ENCODE results near the gene FSD2. TPM values are rescaled to one million over a fixed set of nuclear protein-coding genes. Genes with fewer than 3 reads are reported as not detected.
A peak's percentile ranks its signal among the peaks of the same experiment; 100 is the strongest.
"Not testable (repeated sequence)": the region's sequence is repeated elsewhere in the genome, so short reads cannot be mapped to it uniquely, and the experiment has no call there.

Gene FSD2
- total RNA-seq, 1 donor from 2014 or later, result not detected

DNA sequence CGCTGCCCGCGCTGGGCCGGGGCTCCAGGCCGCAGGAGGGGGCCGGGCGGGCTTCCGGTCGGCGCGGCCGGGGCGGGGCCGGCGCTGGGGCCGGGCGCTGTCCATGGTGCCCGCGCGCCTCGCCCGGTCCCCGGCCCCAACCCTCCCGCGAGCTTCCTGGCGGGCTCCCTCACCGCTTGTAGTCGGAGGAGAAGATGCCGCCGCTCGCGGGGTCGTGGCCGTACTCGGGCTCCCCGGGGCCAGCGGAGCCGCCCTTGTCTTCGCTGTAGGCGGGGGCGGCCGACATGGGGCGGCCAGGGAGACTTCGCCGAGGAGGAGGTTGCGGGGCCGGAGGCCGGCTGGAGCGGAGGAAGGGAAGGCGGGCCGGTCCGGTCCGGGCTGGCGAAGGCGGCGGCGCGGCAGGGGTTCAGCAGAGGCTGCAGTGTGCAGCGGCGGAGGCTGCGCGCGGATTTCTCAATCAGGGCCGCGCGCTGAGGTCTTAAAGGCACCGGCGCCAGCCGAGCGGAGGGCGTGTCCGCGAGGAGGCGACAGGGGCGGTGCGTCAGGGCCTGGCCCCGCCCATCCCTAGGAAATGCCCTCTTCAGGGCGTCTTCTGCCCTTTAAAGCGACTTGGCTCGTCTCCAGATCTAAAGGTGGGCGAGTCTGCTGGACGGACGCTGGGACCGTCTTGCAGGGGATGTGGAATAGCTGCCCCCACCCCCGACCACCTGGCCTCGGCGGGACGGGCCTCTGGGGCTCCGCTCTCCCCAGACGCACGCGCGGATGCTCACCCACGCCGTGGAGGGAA is 96.3 kb downstream of the FSD2 start, which contains the start of gene AP3B2:
Gene AP3B2, minus strand, starts transcription at position 455 of the 787 bp plus-strand sequence. Its CDS starts 169 bp downstream, at position 286.
- no peak within 1 kb of the TSS for H3K27ac ChIP-seq
- H3K36me3 ChIP-seq, result no peaks in the 10 kb centered on the region
- H3K27me3 ChIP-seq, result no peaks in the 10 kb centered on the region
- peak within 1 kb of the TSS; percentile 73 to 74 for H3K4me3 ChIP-seq
- H3K9me3 ChIP-seq, result no peaks in the 10 kb centered on the region
- intact Hi-C loops (cut with DNase I), result loop anchor here (2.0 to 5.0 kb wide), 2 partner anchors 39 to 47 kb away; no protein-coding TSS in a partner anchor
- TF ChIP-seq, protein P1, sequence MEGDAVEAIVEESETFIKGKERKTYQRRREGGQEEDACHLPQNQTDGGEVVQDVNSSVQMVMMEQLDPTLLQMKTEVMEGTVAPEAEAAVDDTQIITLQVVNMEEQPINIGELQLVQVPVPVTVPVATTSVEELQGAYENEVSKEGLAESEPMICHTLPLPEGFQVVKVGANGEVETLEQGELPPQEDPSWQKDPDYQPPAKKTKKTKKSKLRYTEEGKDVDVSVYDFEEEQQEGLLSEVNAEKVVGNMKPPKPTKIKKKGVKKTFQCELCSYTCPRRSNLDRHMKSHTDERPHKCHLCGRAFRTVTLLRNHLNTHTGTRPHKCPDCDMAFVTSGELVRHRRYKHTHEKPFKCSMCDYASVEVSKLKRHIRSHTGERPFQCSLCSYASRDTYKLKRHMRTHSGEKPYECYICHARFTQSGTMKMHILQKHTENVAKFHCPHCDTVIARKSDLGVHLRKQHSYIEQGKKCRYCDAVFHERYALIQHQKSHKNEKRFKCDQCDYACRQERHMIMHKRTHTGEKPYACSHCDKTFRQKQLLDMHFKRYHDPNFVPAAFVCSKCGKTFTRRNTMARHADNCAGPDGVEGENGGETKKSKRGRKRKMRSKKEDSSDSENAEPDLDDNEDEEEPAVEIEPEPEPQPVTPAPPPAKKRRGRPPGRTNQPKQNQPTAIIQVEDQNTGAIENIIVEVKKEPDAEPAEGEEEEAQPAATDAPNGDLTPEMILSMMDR (IDR thresholded peaks at IDR 0.05), result no peak
- DNase-seq (ENCODE audit: low spot score in 2 of 2), result peak in 1 of 2 donors; percentile 71
- H3K4me1 ChIP-seq, result peaks cover 7 to 11% of the 10 kb centered on the region in 2 donors

DNA sequence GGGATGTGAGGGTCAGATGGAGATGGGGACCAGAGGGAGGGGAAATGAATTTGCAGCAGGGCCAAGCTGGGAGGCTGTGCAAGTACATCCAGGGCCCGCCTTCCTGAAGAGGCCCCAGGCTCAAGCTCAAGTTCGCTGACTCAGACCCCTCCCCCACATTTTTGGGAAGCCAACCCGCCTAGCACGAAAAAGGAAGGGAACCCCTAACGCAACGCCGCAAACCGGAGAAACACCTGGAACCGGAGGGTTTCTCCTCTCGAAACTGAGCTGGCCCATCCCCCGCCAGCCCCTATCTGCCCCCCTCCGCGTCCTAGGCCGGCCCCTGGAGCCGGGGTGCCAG is 96.8 kb downstream of the FSD2 start:
- intact Hi-C loops (cut with DNase I), result loop anchor here (2.0 to 5.0 kb wide), 2 partner anchors 40 to 47 kb away; no protein-coding TSS in a partner anchor
- H3K36me3 ChIP-seq, result no peaks in the 10 kb centered on the region
- TF ChIP-seq, protein P1 (IDR thresholded peaks at IDR 0.05), result no peak
- H3K4me3 ChIP-seq, result peak overlapping the region; percentile 73 to 74
- H3K4me1 ChIP-seq, result peaks cover 7 to 11% of the 10 kb centered on the region in 2 donors
- no peak for DNase-seq (ENCODE audit: low spot score in 2 of 2)
- no peaks in the 10 kb centered on the region for H3K27me3 ChIP-seq
- no peaks in the 10 kb centered on the region for H3K9me3 ChIP-seq
- H3K27ac ChIP-seq, result no peak overlapping the region

DNA sequence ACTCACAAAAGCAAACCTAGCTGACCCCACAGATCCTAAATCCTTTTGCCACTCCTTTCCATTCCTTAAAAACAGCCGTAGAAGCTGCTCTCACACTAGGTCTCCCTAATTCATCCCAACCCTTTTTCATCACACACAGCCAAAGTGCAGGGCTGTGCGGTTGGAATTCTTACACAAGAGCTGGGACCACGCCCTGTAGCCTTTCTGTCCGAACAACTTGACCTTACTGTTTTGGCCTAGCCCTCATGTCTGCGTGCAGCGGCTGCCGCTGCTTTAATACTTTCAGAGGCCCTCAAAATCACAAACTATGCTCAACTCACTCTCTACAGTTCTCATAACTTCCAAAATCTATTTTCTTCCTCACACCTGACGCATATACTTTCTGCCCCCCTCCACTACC is 100.0 kb downstream of the FSD2 start:
- intact Hi-C loops (cut with DNase I), result loop anchor here (5.0 kb wide), 1 partner anchor 44 kb away; no protein-coding TSS in a partner anchor
- not testable (repeated sequence) for DNase-seq (ENCODE audit: low spot score in 2 of 2); H3K4me3 ChIP-seq; H3K27me3 ChIP-seq; H3K36me3 ChIP-seq; H3K9me3 ChIP-seq; H3K27ac ChIP-seq
- H3K4me1 ChIP-seq, result peaks cover 7 to 11% of the 10 kb centered on the region in 2 donors

Other genes with a start within 250 kb of the FSD2 start
- 2.4 TPM for gene CPEB1, start 158.7 kb downstream of the FSD2 start, total RNA-seq
- not detected for gene AP3B2, start 96.2 kb downstream of the FSD2 start, total RNA-seq
- 18.8 TPM for gene WHAMM, start 3.6 kb upstream of the FSD2 start, total RNA-seq
- 22.0 TPM for gene HOMER2, start 146.7 kb upstream of the FSD2 start, total RNA-seq
- 4.8 TPM for gene RAMAC, start 180.1 kb upstream of the FSD2 start, total RNA-seq
- 1.3 TPM for gene C15orf40, start 205.6 kb upstream of the FSD2 start, total RNA-seq

All from ascending aorta (tissue), 2 donors.